HepG2 (cell line): ENCODE data around the gene DNAJC11. TPM values are rescaled to one million over a fixed set of nuclear protein-coding genes. Genes with fewer than 3 reads are reported as not detected.

Experiments used
- ATAC-seq: fragments of 200-7000 bp; cut with Tn5 transposase; 3 replicates; pipeline ENCODE4 v1.9.1; 2020; ENCODE audit warnings: mild to moderate bottlenecking, moderate library complexity
- BruUV-seq: library from RNA; stranded (reverse); fragments of 400-500 nt; replicated peaks from 2 replicates; lab custom pipeline; 2021; lab: Mats Ljungman, UMichigan
- CTCF ChIA-PET: fragments of 300-600 bp; formaldehyde crosslinking; extraction: SDS; loops from one replicate; lab custom pipeline; 2021; ENCODE audit warnings: low total read pairs, inconsistent platforms, low intra/inter-chr PET ratio; lab: Yijun Ruan, JAX
- POLR2A ChIA-PET: fragments of 350-600 bp; sonication (Branson Sonifier 250); formaldehyde crosslinking; loops from one replicate; lab custom pipeline; 2020; ENCODE audit warnings: antibody characterized with exemption, inconsistent platforms; lab: Yijun Ruan, JAX
- DNase-seq: peaks from one replicate; pipeline ENCODE4 v3.0.0-alpha.2; 2015; ENCODE audit warnings: low spot score
- FAIRE-seq: peaks from 3 replicates; lab custom pipeline; 2011; peaks lifted over from hg19 to GRCh38; lab: Jason Lieb, UNC
- H2AFZ ChIP-seq: one replicate; pipeline ENCODE4 v1.6.1; 2011; ENCODE audit warnings: low read length, inconsistent platforms
- H3K27ac ChIP-seq: fragments of 300-600 bp; 3 replicates; pipeline ENCODE4 v1.8.0; 2011; ENCODE audit warnings: mixed run types, mild to moderate bottlenecking, mixed read lengths, low read length, inconsistent platforms; ENCODE audit not compliant: insufficient read depth; ENCODE audit errors: extremely low read length
- H3K27me3 ChIP-seq, 2 experiments: fragments of 200-600 bp in 1 of 2; 2 replicates in 1 of 2; 3 replicates in 1 of 2; pipeline versions ENCODE4 v1.6.0 to v1.8.0; 2011; ENCODE audit warnings: low read length in 2 of 2, mild to moderate bottlenecking in 2 of 2, moderate library complexity in 2 of 2, inconsistent platforms in 1 of 2; ENCODE audit not compliant: insufficient read depth in 2 of 2, control insufficient read depth in 1 of 2
- H3K36me3 ChIP-seq, 2 experiments: fragments of 200-600 bp in 1 of 2; replicated peaks in 1 of 2; 2 replicates in 1 of 2; 3 replicates in 1 of 2; pipeline versions ENCODE4 v1.5.1 to v1.8.0; 2011; ENCODE audit warnings: low read length in 2 of 2, inconsistent platforms in 1 of 2; ENCODE audit not compliant: insufficient read depth in 2 of 2, control insufficient read depth in 1 of 2
- H3K4me1 ChIP-seq: 2 replicates; pipeline ENCODE4 v1.5.1; 2012; ENCODE audit warnings: low read length, inconsistent platforms; ENCODE audit not compliant: insufficient read depth
- H3K4me2 ChIP-seq: 2 replicates; pipeline ENCODE4 v1.6.0; 2011; ENCODE audit warnings: low read depth, low read length, inconsistent platforms
- H3K4me3 ChIP-seq, 3 experiments: fragments of 200-600 bp in 1 of 3; sonication (generic), shearing (Covaris generic) in 1 of 3; replicated peaks in 1 of 3; 2 replicates each; pipeline ENCODE4 v1.5.1; 2011 to 2016; ENCODE audit warnings: low read length in 3 of 3, inconsistent platforms in 2 of 3, low read depth in 2 of 3, mild to moderate bottlenecking in 2 of 3, control low read depth in 1 of 3, mixed read lengths in 1 of 3; ENCODE audit not compliant: insufficient read depth in 1 of 3
- H3K79me2 ChIP-seq: one replicate; pipeline ENCODE4 v1.6.1; 2011; ENCODE audit warnings: low read length, inconsistent platforms; ENCODE audit not compliant: insufficient read depth
- H3K9ac ChIP-seq: 2 replicates; pipeline ENCODE4 v1.6.0; 2011; ENCODE audit warnings: mild to moderate bottlenecking, low read depth, low read length, inconsistent platforms; ENCODE audit not compliant: insufficient read depth
- H3K9me3 ChIP-seq: 2 replicates; pipeline ENCODE4 v1.5.1; 2012; ENCODE audit warnings: mild to moderate bottlenecking, low read length
- H4K20me1 ChIP-seq: 2 replicates; pipeline ENCODE4 v1.6.0; 2011; ENCODE audit warnings: inconsistent platforms, mild to moderate bottlenecking, low read length, moderate library complexity; ENCODE audit not compliant: insufficient read depth
- CBX2 ChIP-seq, 2 experiments: fragments of 200-600 bp in 1 of 2; sonication (generic); formaldehyde crosslinking in 1 of 2; IDR thresholded peaks; 2 replicates each; pipeline versions ENCODE4 v1.7.0 to v1.8.1; 2018 to 2022; ENCODE audit warnings: low read depth in 2 of 2, low read length in 1 of 2, mild to moderate bottlenecking in 1 of 2, missing genetic modification reagents in 1 of 2
- FIP1L1 ChIP-seq: fragments of 200-400 bp; formaldehyde crosslinking; IDR thresholded peaks from 2 replicates; pipeline ENCODE4 v1.6.1; 2018; ENCODE audit warnings: low read depth, mild to moderate bottlenecking, low read length, moderate library complexity, borderline replicate concordance; ENCODE audit not compliant: insufficient read depth
- HMG20B ChIP-seq: conservative IDR thresholded peaks from 2 replicates; pipeline ENCODE4 v1.6.1; 2016; ENCODE audit warnings: missing genetic modification reagents, missing compliant biosample characterization
- KDM2A ChIP-seq: sonication (generic); formaldehyde crosslinking; IDR thresholded peaks from 2 replicates; pipeline ENCODE4 v1.4.0; 2020; ENCODE audit warnings: low read depth, missing genetic modification reagents, borderline replicate concordance
- SNAPC2 ChIP-seq: sonication (generic); formaldehyde crosslinking; IDR thresholded peaks from 2 replicates; pipeline ENCODE4 v1.8.1; 2022; ENCODE audit warnings: mild to moderate bottlenecking, missing genetic modification reagents
- SP2 ChIP-seq: sonication (generic); formaldehyde crosslinking; IDR thresholded peaks from 2 replicates; pipeline ENCODE4 v1.5.1; 2020; ENCODE audit warnings: mild to moderate bottlenecking, missing genetic modification reagents
- ZNF839 ChIP-seq: sonication (generic); formaldehyde crosslinking; IDR thresholded peaks from 2 replicates; pipeline ENCODE4 v1.4.0; 2020; ENCODE audit warnings: missing genetic modification reagents, mild to moderate bottlenecking, borderline replicate concordance
- WGBS: methylation state at CpG from one replicate; pipeline ENCODE4 v1.1.6; 2017; ENCODE audit warnings: low lambda C conversion rate; 5-methylcytosine and 5-hydroxymethylcytosine counted together
- in situ Hi-C: cut with HindIII; loops from 2 replicates; pipeline ENCODE4 v1.10.0; 2017; ENCODE audit warnings: low pct_unique_long_range_greater_than_20kb; ENCODE audit not compliant: extremely low pct_ligation_motif_present
- intact Hi-C: fragments of 100-400 bp; cut with micrococcal nuclease; formaldehyde crosslinking; loops from one replicate; pipeline ENCODE4 v1.10.0; 2022; ENCODE audit not compliant: unreplicated experiment
- polyA plus RNA-seq, 8 experiments: library from polyadenylated mRNA; depleted of rRNA in 3 of 8; stranded (reverse) in 7 of 8; unstranded in 1 of 8; fragments of >200 nt; fragmentation: Illumina TruSeq in 4 of 8; extraction: Trizol in 4 of 8; gene quantifications; 2 replicates each; pipeline versions ENCODE4 v1.2.1 to v1.2.3, GENCODE V29; 2011 to 2016; ENCODE audit warnings: low read depth in 4 of 8, missing spikeins in 1 of 8, mixed read lengths in 1 of 8; ENCODE audit not compliant: insufficient read depth in 1 of 8
- total RNA-seq, 5 experiments: library from RNA; depleted of rRNA; stranded (reverse); fragments of >200 nt; fragmentation: Illumina TruSeq; extraction: Trizol; gene quantifications; 2 replicates each; pipeline ENCODE4 v1.2.3, GENCODE V29; 2016; ENCODE audit warnings: low read depth in 1 of 5
- TF ChIP-seq, protein P1 (sequence below): IDR thresholded peaks from 2 replicates; pipeline ENCODE4 v1.4.0; 2020; ENCODE audit warnings: mild to moderate bottlenecking, missing genetic modification reagents
- TF ChIP-seq, protein P2 (sequence below): IDR thresholded peaks from 2 replicates; pipeline ENCODE4 v1.6.1; 2016; ENCODE audit warnings: missing compliant biosample characterization, missing genetic modification reagents, borderline replicate concordance
- TF ChIP-seq, protein P3 (sequence below): sonication (generic); formaldehyde crosslinking; IDR thresholded peaks from 2 replicates; pipeline ENCODE4 v1.5.0; 2020; ENCODE audit warnings: missing genetic modification reagents, mild to moderate bottlenecking, borderline replicate concordance
- TF ChIP-seq, protein P4 (sequence below): IDR thresholded peaks from 2 replicates; pipeline ENCODE4 v1.6.1; 2016; ENCODE audit warnings: control low read depth
- TF ChIP-seq, protein P5 (sequence below): sonication (generic); formaldehyde crosslinking; IDR thresholded peaks from 2 replicates; pipeline ENCODE4 v1.5.1; 2020; ENCODE audit warnings: missing genetic modification reagents, mild to moderate bottlenecking, borderline replicate concordance

Gene DNAJC11
- total and polyA plus RNA-seq, 2 of the 13 experiments (the other 11 are each of a cell fraction or from before 2014, with no cell fraction given) = 25.1 to 47.6 TPM

DNA sequence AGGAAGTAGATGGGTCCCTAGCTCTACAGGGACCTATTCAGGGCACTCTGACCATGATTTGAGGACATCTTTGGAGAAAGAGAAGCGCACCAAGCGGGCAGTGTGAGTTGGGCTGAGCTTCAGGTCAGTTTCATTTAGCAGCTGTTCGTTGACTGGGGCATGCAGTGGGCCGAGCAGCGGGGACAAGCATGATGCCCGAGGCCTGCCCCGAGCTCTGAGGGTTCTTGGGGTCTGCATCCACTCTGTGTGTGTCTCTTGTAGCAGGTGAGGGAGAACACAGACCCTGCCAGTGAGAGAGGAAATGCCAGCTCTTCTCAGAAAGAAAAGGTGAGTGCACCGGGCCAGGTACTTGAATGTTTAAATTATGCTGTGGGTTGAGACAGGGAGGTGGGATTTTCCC is 71.6 kb downstream of the DNAJC11 start (continued):
- TF ChIP-seq, protein P1, sequence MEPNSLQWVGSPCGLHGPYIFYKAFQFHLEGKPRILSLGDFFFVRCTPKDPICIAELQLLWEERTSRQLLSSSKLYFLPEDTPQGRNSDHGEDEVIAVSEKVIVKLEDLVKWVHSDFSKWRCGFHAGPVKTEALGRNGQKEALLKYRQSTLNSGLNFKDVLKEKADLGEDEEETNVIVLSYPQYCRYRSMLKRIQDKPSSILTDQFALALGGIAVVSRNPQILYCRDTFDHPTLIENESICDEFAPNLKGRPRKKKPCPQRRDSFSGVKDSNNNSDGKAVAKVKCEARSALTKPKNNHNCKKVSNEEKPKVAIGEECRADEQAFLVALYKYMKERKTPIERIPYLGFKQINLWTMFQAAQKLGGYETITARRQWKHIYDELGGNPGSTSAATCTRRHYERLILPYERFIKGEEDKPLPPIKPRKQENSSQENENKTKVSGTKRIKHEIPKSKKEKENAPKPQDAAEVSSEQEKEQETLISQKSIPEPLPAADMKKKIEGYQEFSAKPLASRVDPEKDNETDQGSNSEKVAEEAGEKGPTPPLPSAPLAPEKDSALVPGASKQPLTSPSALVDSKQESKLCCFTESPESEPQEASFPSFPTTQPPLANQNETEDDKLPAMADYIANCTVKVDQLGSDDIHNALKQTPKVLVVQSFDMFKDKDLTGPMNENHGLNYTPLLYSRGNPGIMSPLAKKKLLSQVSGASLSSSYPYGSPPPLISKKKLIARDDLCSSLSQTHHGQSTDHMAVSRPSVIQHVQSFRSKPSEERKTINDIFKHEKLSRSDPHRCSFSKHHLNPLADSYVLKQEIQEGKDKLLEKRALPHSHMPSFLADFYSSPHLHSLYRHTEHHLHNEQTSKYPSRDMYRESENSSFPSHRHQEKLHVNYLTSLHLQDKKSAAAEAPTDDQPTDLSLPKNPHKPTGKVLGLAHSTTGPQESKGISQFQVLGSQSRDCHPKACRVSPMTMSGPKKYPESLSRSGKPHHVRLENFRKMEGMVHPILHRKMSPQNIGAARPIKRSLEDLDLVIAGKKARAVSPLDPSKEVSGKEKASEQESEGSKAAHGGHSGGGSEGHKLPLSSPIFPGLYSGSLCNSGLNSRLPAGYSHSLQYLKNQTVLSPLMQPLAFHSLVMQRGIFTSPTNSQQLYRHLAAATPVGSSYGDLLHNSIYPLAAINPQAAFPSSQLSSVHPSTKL (CRISPR knock-in tag) = no peak
- TF ChIP-seq, protein P2, sequence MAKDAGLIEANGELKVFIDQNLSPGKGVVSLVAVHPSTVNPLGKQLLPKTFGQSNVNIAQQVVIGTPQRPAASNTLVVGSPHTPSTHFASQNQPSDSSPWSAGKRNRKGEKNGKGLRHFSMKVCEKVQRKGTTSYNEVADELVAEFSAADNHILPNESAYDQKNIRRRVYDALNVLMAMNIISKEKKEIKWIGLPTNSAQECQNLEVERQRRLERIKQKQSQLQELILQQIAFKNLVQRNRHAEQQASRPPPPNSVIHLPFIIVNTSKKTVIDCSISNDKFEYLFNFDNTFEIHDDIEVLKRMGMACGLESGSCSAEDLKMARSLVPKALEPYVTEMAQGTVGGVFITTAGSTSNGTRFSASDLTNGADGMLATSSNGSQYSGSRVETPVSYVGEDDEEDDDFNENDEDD (CRISPR knock-in tag) = no peak
- no peak for TF ChIP-seq KDM2A (CRISPR knock-in tag)
- TF ChIP-seq, protein P3, sequence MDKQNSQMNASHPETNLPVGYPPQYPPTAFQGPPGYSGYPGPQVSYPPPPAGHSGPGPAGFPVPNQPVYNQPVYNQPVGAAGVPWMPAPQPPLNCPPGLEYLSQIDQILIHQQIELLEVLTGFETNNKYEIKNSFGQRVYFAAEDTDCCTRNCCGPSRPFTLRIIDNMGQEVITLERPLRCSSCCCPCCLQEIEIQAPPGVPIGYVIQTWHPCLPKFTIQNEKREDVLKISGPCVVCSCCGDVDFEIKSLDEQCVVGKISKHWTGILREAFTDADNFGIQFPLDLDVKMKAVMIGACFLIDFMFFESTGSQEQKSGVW (CRISPR knock-in tag) = no peak

DNA sequence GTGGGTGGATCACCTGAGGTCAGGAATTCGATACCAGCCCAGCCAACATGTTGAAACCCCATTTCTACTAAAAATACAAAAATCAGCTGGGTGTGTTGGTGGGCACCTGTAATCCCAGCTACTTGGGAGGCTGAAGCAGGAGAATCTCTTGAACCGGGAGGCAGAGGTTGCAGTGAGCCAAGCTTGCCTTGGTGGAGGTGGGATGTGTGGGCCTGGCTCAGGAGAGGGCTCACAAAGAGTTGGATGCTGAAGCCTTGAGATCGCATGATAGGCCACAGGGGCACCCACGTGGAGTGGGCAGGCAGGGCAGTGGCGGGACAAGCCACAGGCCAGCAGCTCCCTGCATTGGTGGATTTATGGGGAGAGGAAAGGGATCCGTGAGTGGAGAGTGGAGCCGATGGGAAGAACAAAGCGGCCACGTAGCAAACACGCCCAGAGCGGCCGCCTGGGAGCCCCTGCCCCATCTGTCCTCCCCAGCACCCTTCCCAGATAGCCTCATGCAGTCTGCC is 72.6 kb downstream of the DNAJC11 start:
- H3K9me3 ChIP-seq = no peaks in the 10 kb centered on the region
- no peak for ATAC-seq
- no peak overlapping the region for H3K4me2 ChIP-seq
- DNase-seq = no peak
- in situ Hi-C loops = no loop called here
- H3K4me3 ChIP-seq = no peak overlapping the region
- H3K27me3 ChIP-seq = no peaks in the 10 kb centered on the region; a peak in 1 of 5 replicates
- peaks cover 26% of the 10 kb centered on the region for H3K79me2 ChIP-seq
- no peak for FAIRE-seq
- BruUV-seq = no TSS peak
- ChIA-PET CTCF (no interaction called here), POLR2A (no interaction called here)
- peaks cover 3% of the 10 kb centered on the region; the same call in 1 of the 2 replicates for H4K20me1 ChIP-seq
- WGBS = 89% methylated on average over 11 of the region's 12 CpGs
- no peak overlapping the region for H2AFZ ChIP-seq
- no peak overlapping the region for H3K9ac ChIP-seq
- intact Hi-C loops = loop anchor here (5.0 kb wide), 1 partner anchor 47 kb away; no protein-coding TSS in a partner anchor
- H3K36me3 ChIP-seq = peaks cover 12 to 52% of the 10 kb centered on the region in 2 experiments; a peak in 4 of 5 replicates
- no peak overlapping the region for H3K27ac ChIP-seq
- H3K4me1 ChIP-seq = peaks cover 21% of the 10 kb centered on the region
- TF ChIP-seq SNAPC2 (CRISPR knock-in tag) = no peak
- TF ChIP-seq, protein P4, sequence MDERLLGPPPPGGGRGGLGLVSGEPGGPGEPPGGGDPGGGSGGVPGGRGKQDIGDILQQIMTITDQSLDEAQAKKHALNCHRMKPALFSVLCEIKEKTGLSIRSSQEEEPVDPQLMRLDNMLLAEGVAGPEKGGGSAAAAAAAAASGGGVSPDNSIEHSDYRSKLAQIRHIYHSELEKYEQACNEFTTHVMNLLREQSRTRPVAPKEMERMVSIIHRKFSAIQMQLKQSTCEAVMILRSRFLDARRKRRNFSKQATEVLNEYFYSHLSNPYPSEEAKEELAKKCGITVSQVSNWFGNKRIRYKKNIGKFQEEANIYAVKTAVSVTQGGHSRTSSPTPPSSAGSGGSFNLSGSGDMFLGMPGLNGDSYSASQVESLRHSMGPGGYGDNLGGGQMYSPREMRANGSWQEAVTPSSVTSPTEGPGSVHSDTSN (CRISPR knock-in tag) = no peak
- TF ChIP-seq SP2 = no peak
- TF ChIP-seq FIP1L1 = no peak
- no peak for TF ChIP-seq CBX2 (IDR thresholded peaks at IDR 0.05; ENCODE audit: low read depth, low read length)
- no peak for TF ChIP-seq CBX2 (CRISPR knock-in tag; IDR thresholded peaks at IDR 0.05; ENCODE audit: low read depth)
- no peak for TF ChIP-seq ZNF839 (CRISPR knock-in tag)
- TF ChIP-seq HMG20B = no peak
- TF ChIP-seq, protein P5, sequence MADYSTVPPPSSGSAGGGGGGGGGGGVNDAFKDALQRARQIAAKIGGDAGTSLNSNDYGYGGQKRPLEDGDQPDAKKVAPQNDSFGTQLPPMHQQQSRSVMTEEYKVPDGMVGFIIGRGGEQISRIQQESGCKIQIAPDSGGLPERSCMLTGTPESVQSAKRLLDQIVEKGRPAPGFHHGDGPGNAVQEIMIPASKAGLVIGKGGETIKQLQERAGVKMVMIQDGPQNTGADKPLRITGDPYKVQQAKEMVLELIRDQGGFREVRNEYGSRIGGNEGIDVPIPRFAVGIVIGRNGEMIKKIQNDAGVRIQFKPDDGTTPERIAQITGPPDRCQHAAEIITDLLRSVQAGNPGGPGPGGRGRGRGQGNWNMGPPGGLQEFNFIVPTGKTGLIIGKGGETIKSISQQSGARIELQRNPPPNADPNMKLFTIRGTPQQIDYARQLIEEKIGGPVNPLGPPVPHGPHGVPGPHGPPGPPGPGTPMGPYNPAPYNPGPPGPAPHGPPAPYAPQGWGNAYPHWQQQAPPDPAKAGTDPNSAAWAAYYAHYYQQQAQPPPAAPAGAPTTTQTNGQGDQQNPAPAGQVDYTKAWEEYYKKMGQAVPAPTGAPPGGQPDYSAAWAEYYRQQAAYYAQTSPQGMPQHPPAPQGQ (CRISPR knock-in tag) = no peak
